NCI-H2196 treated with DMSO at 0.1 percent for 48 hours (cell line): ENCODE data around the gene THAP4.
"Not testable (repeated sequence)": the region's sequence is repeated elsewhere in the genome, so short reads cannot be mapped to it uniquely, and the experiment has no call there.

Experiments used
- DNase-seq: peaks from one replicate; lab custom pipeline; 2025; ENCODE audit not compliant: unreplicated experiment; lab: John Stamatoyannopoulos, UW

Gene THAP4

DNA sequence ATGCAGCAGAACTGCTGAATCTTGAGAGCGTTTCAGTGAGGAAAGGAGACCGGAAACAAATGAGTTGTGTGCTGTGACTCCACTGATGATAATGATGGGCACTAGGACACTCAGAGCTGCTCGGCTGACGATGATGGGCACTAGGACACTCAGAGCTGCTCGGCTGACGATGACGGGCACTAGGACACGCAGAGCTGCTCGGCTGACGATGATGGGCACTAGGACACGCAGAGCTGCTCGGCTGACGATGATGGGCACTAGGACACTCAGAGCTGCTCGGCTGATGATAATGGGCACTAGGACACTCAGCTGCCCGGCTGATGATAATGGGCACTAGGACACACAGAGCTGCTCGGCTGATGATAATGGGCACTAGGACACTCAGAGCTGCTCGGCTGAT is 47.1 kb downstream of the THAP4 start:
- DNase-seq = not testable (repeated sequence)

DNA sequence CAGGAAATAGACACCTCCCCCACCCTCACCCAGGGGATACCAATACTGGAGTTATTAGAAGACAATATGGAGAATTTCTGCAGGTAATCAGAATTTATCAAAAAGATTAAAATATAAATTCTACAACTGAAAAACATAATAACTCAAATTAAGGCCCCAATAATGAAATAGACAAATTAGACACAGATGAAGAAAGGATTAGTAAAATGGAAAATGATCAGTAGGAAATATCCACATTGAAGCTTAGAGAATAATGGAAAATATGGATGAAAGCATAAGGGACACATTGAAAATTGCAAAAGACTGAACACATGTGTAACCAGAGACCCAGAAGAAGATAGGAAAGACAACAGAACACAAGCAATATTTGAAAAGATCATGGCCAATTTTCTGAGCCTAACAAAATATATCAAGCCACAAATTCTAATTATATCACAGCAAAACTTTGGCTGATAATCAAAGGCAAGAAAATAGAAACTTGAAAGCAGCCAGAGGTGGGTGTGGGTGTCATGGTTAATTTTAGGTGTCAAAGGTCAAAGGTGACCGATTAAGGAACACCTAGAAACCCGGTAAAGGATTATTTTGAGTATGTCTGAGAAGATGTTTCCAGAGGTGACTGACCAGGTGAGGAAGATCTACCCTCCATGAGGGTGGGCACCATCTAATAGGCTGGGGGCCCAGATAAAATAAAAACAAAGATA is 50.2 kb downstream of the THAP4 start:
- no peak for DNase-seq

DNA sequence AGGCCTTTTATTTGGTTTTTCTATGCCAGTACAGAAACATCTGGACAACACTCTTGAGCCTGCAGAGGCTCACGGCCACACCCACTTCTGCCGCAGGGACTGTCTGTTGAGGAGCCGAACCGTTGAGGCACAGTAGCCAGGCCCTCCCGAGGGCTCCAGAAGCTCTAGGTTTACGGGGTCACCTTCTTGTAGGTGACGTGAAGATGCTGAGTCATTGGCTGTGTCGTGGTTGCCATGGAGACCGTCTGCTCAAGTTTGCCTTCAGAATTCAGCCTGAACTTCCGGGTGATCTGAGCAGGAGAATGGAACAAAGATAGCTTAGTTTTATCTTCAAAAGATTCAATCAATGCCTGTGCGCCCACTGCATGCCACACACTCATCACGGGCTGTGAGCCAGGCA is 52.5 kb downstream of the THAP4 start:
- DNase-seq = no peak

DNA sequence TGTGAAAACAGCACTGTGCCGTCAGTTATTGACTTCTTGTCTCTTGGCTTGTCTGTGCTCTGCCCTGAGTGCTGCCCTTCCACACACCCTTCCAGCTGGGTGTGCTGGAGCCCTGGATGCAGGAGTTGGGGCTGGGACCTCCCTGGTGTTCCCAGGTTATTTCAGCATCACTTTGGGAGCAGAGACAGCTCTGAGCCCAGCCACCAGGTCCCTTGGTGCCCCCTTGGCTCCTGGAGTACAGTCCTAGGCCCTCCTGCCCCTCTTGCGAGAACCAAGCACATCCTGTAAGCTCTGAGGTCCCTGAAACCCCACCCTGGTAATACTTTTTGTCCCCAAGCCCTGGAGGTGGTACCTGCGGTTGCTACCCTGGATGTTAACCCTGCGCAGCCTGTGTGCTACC is 54.2 kb downstream of the THAP4 start:
- no peak for DNase-seq

DNA sequence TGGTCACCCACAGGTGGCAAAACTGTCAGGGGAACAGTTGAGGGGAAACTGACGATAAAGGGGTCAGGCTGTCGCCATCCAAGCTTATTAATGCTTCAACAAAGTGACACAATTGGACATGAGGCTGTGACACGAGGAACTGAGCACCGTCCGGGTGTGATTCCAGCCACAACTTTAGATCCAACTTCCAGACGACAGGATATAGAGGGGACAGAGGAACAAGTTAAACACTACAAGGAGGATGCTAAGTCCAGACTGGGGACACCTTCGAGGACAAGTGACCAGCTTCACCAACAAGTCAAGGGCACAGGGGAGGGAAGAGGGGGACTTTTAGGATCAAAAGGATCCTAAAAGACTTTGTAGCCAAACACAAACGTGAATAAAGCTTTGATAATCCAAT is 54.6 kb downstream of the THAP4 start:
- no peak for DNase-seq

DNA sequence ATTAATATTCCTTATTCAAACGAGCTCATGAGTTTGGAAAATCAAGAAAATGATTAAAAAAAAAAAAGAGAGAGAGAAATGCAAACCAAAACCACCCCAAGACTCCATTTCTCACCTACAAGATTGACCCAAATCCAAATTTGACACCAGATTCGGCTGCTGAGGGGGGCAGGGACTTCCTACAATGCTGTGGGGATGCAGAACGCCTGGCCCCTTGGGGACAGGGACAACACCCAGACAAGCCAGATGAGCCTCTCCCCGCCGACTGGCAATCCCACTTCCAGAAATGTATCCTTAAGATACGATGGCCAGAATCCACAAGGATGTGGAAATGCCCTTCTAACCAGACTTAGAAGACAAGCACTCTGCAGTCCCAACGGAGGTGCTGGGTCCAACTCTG is 57.7 kb downstream of the THAP4 start:
- DNase-seq = no peak

DNA sequence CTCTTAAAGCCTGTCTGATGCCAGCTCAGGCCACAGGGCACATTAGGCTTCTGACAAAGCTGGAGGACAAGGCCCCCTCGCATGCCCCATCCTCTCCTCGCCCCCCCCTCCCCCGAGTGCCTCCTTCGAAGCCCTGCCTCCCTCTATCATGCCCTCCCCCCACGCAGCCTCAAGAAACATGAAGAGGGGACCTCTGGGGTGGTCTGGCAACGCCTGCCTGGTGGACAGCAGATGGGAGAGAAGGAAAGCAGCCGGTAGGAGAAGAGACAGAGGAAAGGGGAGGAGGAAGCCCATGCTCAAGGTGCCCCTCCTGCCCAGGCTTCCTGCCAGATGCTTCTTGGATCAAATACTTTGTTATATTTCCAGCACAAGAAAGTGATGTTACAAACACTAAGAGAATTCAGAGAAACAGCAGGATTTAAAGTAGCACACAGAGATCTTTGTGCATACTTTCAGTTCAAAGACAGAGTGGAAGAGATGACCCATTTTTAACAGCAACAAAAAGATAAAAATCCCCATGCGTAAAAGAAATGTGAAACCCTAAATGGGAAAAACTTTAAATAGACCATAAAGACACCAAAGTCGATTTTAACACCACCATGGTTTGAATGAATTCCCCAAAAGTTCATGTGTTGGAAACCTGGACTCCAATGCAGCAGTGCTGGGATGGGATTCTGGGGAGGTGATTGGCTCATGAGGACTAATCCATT is 59.4 kb downstream of the THAP4 start:
- no peak for DNase-seq

DNA sequence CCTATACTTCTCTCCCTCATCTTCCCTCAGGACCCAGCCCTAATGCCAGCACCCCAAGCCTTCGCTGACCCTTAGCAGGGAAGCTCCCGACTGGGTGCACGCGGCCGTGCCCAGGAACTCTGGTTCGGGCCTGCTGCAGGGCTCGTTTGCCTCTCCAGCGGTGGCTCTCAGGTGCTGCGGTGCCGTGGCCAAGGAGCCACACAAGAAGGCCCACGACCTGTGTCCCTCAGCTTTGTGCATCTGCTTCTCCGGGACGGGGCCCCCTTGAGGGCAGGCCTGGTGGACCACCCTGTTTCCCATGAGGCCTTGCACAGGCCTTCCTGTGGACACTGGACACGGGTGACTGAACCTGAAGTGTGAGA is 60.7 kb downstream of the THAP4 start:
- no peak for DNase-seq

DNA sequence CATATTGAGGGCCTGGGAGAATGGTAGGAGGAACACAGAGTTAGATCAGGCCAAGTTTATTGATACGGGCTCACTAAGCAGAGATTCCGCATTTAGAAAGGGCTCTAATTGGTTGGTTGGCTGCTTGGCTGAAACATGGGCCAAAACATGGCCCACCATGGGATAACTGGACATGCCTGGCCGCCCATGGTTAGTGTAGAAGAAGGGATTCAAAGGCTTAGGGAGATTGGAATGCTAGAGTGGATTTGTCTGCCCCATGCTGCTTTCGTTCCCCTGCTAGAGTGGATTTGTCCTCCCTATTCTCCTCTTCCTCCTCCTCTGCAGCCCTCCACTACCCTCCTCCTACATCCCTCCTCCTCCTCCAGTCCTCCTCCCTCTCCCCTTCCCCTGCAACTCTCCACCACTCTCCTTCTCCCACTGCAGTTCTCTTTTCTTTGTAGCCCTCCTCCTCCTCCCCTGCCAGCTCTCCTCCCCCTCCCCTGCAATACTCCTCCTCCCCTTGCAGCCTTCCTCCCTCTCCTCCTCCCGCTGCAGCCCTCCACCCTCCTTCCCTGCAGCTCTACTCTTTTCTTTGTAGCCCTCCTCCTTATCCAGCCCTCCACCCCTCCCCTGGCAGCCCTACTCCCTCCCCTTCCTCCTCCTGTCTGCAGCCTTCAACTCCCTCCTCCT is 61.2 kb downstream of the THAP4 start:
- no peak for DNase-seq

DNA sequence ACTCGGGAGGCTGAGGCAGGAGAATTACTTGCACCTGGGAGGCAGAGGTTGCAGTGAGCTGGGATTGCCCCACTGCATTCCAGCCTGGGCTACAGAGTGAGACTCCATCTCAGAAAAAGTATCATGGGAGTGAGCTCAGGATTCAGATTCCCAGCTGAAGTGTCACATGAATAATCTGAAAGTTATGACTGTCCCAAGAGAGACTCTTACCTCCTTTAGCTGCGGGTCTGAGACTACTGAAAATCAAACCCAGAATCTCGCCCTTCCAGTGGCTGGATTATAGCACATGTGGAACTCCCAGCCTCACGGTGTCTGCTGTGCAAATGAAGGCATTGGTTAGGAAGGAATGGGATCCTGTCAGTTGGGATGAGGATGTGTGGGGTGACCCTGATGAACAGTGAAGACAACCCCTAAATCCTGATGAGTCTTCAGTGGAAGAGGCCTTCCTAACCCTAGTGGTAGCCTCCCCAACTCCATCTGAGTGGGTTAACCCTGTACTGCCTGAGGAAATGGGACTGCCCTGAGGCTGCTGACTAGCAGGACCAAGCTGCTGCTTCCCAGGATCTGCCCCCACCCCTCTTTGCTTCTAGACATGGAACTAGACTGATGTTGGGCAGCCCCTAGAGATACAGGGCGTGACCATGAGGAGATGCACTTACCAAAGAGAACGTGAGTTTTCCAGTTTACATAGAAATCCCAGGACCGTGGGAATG is 61.9 kb downstream of the THAP4 start:
- DNase-seq = no peak

DNA sequence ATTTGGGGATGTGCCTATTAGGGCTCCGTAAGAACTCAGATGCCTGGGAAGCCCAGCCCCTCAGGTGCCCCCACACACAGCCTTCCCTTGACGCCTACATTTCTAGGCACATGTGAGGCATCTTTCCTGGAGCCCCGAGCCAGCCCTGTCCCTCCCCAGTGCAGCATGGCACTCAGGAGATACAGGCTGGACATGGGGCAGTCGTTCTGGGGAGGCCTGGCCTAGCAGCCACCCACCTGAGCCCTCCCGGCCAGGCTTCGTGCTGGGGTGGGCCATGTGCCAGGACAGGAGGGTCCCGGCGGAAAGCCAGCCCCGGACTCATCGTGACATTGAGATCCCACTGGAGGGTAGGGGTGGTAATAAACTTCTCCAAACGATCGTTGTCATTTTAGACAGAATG is 63.2 kb downstream of the THAP4 start:
- no peak for DNase-seq

DNA sequence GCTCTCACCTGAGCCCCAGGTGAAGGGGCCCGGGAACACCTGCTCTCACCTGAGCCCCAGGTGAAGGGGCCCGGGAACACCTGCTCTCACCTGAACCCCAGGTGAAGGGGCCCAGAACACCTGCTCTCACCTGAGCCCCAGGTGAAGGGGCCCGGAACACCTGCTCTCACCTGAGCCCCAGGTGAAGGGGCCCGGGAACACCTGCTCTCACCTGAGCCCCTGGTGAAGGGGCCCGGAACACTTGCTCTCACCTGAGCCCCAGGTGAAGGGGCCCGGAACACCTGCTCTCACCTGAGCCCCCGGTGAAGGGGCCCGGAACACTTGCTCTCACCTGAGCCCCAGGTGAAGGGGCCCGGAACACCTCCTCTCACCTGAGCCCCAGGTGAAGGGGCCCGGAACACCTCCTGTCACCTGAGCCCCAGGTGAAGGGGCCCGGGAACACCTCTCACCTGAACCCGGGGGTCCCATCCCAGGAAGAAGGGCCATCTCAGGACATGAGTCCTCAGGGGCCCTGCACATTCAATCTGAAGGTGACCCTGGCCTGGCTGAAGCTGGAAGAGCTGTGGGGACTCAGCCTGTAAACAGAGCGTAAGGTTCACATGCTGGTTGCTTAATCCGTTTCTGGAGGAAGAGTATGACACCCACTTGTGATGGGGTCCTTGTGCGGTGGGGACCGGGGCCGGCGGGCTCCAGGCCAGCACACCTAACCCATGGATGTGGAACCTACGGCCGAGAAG is 63.9 kb downstream of the THAP4 start:
- DNase-seq = not testable (repeated sequence)

DNA sequence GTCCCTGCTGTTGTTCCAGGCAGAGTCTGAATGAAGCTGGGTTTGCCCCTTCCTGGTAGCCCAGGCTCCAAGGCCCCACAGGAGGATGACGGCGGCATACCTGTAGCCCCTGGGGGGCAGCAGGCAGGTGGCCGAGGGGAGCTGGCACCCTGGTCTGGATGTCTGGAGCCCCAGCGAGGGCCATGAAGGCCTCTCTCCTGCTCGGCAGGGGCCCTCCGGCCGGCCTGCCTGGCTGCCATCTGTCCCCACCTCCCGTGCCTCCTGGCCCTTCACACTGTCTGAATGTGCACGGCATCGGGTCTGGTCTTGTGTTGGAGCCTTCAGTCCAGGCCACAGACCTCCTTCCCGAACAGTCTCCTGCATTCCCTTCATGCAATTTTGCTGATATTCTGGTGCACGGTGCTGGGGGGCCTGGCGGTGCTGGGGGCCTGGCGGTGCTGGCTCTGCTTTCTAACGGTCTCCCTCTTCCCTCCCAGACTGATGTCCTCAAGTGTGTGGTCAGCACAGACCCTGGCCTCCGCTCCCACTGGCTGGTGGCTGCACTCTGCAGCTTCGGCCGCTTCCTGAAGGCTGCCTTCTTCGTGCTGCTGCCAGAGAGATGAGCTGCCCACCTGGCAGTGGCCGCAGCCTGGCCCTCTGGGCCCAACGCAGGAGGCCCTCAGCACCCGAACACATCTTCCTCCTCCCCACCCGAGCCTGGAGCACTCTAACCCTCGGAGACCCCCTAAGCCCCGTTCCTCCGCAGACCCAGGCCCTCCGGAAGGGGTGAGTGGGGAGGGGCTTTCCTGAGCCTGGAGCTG is 64.9 kb downstream of the THAP4 start:
- no peak for DNase-seq

DNA sequence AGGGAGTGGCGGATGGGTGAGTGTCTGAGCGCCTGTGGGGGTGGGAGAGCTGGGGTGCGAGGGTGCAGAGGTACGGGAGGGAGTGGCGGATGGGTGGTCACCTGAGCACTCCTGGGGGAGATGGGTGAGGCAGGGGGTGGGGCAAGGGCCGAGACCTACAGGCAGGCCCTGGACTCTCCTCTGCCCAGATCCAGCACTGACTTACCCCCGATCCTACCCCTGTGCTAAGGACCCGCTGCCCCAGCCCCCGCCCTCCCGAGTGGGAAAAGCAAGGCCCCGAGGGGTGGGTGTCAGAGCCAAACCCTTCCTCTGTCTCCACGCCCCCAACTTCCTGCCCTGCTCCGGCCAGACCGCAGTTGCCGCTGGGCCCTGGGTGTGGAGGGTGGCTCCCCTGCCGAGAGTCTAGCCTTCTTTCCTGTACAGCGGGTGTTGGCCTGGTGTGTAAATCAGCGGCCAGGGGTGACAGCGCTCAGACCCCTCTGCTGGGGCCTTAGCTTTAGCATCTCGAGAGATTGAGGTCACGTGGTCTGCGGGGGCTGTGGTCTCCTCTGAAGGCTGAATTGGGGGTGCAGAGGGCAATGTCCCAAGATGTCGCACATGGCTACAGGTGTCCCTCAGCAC is 65.9 kb downstream of the THAP4 start:
- DNase-seq = no peak

DNA sequence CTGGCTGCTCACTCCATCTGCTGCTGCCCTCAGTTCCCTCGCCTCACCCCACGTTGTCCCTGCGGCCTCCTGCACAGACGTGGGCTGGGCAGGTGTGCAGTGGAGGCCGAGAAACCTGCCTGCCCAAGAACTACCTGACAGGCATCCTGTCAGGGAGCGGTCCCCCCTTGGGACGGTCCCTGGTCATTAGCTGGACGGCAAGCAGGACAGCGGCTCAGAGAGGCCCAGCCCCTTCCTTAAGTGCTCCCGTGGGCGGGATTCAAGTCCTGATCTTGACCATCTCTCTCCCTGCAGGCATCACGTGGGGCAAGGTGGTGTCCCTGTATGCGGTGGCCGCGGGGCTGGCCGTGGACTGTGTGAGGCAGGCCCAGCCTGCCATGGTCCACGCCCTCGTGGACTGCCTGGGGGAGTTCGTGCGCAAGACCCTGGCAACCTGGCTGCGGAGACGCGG is 67.1 kb downstream of the THAP4 start:
- no peak for DNase-seq

DNA sequence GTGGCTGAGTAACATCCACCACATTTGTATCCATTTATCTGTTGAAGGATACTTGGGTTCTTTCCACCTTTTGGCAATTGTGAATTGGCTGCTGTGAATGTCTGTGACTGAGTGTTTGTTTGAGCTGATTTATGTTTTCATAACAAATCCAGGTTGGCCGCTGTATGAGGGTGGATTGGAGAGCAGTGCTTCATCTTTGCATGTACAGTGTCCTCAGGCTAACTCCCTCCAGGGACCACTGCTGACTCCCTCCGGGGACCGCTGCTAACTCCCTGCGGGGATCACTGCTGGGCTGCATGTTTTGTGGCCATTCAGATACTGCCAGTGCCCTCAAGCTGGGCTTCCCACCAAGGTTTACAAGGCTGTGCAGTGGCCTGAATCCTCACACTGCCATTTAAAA is 68.2 kb downstream of the THAP4 start:
- DNase-seq = no peak

DNA sequence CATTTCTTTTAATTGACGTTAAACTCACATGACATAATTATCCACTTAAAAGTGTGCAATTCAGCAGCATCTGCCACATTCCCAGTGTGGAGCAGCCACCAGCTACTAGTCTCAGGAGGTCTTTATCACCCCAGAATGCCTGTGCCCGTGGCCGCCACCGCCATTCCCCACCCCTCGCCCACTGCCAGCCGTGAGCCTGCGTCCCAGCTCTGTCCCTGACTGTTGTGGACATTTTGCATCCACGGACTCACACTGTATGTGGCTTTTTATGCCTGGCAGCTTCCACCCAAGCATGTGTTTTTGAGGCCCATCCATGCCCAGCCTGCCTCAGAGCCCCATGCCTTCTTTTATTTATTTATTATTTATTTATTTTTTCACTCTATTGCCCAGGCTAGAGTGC is 69.2 kb downstream of the THAP4 start:
- no peak for DNase-seq

DNA sequence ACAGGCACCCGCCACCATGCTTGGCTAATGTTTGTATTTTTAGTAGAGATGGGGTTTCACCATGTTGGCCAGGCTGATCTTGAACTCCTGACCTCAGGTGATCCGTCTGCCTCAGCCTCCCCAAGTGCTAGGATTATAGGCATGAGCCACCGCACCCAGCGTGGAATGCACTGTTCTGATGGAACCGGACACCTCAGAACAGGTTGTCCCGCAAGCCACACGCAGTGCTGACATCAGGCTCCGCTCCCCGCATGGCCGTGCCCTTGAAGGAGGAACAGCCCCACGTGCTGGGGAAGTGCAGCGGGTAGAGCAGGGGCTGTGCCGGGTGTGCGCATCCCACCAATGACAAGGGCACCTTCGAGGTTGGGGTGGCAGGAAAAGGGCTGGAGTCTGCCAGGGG is 69.7 kb downstream of the THAP4 start:
- not testable (repeated sequence) for DNase-seq

DNA sequence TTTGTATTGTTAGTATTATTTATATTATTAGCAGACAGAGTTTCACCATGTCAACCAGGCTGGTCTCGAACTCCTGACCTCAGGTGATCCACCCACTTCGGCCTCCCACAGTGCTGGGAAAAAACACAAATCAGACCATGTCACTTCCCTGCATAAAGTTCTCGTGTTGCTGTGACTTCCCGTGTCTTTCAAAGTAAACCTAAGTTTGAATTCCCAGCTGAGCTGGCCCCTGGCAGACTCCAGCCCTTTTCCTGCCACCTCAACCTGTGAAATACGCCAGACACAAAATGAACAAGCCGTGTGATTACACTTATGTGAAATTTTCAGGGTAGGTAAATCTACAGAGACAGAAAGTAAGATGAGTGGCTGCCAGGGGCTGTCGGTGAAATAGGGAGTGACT is 70.5 kb downstream of the THAP4 start:
- no peak for DNase-seq

DNA sequence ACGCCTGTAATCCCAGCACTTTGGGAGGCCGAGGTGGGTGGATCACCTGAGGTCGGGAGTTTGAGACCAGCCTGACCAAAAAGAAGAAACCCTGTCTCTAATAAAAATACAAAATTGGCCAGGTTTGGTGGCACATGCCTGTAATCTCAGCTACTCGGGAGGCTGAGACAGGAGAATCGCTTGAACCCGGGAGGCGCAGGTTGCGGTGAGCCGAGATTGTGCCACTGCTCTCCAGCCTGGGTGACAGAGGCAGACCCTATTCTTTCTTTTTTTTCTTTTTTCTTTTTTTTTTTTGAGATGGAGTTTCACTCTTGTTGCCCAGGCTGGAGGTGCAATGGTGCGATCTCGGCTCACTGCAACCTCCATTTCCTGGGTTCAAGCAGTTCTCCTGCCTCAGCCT is 70.9 kb downstream of the THAP4 start:
- DNase-seq = not testable (repeated sequence)
